Islet precursor cell (in vitro differentiated cells): ENCODE measurements around the gene PLK3.
"Not testable (repeated sequence)": the region's sequence is repeated elsewhere in the genome, so short reads cannot be mapped to it uniquely, and the experiment has no call there.

Experiments used
- DNase-seq: peaks from one replicate; pipeline ENCODE4 v3.0.0-alpha.2; 2018

The PLK3 gene

DNA sequence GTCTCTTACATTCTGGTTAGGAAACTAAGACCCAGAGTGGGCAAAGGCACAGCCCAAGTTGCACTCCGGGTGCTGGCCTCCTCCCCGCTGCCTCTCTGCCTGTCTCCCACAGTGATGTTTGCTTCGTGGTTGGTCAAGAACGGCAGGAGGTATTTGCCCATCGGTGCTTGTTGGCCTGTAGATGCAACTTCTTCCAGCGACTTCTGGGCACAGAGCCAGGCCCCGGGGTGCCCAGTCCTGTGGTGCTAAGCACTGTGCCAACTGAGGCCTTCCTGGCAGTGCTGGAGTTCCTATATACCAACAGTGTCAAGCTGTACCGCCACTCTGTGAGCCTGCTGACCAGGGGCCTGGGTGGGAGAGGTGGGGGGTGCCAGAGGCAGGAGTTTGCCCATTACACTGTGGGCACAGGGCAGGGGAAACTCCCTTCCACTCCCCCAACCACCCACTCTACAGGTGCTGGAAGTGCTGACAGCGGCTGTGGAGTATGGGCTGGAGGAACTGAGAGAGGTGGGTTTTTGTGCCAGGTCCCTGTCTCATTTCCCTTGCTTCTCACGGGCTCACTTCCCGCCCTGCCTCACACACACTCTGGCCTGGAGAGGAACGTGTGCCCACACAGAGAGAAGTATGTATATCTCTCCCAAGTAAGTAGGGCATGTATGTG, 10.1 kb downstream of the PLK3 start:
- DNase-seq, result no peak

DNA sequence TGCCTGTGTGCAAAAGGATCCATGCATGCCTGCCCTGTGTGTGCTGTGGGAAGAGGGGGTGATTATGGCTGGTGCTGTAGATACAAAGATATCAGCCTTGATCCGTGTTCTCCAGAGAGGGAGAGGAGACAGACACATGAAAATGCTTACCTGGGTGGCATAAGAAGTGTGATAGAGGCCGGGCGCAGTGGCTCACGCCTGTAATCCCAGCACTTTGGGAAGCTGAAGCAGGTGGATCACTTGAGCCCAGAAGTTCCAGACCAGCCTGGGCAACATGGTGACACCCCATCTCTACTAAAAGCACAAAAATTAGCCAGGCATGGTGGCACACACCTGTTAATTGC, 10.6 kb downstream of the PLK3 start:
- DNase-seq, result not testable (repeated sequence)

DNA sequence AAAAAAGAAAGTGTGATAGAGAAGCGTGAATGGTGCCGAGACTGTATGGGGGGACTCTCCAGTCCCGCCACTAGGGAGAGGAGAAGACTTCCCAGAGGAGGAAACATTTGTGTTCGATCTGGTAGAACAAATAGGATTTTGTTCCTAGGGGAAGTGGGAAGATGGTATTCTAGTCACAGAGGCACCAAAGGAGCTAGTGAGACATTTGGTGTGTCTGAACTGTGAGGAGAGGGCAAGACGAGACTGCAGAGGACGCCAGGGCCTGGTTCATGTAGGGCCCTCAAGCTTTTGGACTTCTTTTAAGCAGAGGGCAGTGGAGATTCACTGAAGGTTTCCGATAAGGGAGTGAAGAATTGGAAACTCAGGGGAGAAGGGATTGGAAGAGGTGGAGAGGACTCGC, 11.1 kb downstream of the PLK3 start:
- no peak for DNase-seq

DNA sequence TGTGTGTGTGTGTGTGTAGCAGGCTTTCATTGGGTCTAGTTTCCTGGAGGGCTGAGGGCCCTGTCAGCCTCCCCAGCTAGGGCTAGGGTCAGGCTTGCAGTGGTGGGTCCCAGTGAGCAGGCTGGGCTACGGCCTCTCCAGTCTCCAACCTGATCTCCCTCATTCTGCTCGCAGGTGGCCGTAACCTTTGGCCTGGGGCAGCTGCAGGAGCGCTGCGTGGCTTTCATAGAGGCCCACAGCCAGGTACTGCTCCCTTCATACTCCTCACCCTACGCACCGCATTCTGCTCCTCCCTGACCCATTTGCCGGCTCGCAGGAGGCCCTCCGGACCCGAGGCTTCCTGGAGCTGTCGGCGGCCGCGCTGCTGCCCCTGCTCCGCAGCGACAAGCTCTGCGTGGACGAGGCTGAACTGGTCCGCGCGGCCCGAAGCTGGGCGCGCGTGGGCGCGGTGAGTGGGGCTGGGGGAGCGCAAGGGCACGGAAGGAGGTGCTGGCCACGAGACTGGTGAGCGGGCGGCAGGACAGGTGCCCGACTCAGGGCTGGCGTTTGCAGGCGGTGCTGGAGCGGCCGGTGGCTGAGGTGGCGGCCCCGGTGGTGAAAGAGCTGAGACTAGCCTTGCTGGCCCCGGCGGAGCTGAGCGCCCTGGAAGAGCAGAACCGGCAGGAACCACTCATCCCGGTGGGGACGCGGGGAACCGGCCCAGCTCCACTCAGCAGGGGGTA, 12.8 kb downstream of the PLK3 start:
- peak; percentile 58 for DNase-seq

DNA sequence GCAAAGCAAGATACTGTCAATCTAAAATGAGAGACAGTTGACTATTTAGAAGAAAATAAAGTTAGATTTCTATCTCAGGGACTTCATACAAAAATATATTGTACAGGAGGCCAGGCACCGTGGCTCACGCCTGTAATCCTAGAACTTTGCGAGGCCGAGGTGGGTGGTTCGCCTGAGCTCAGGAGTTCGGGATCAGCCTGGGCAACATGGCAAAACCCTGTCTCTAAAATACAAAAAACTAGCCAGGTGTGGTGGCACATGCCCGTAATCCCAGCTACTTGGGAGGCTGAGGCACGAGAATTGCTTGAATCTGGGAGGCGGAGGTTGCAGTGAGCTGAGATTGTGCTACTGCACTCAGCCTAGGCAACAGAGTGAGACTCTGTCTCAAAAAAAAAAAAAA, 15.7 kb downstream of the PLK3 start:
- not testable (repeated sequence) for DNase-seq

DNA sequence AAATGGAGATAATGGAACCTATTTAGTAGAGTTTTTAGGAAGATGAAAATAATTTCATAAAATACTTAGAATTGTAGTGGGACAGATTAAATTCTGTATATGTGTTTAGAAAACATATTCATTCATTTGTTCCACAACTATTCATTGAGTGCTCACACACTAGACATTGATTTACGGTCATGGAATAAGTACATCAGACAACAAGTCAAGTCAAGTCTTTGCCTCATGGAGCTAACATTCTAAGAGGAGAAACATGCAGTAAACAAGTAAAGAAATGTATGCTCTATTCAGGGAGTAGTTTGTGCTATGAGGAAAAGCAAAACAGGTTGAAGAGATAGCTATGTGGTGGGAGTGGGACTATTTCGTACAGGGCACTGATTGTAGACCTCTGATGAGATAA, 17.1 kb downstream of the PLK3 start:
- no peak for DNase-seq

DNA sequence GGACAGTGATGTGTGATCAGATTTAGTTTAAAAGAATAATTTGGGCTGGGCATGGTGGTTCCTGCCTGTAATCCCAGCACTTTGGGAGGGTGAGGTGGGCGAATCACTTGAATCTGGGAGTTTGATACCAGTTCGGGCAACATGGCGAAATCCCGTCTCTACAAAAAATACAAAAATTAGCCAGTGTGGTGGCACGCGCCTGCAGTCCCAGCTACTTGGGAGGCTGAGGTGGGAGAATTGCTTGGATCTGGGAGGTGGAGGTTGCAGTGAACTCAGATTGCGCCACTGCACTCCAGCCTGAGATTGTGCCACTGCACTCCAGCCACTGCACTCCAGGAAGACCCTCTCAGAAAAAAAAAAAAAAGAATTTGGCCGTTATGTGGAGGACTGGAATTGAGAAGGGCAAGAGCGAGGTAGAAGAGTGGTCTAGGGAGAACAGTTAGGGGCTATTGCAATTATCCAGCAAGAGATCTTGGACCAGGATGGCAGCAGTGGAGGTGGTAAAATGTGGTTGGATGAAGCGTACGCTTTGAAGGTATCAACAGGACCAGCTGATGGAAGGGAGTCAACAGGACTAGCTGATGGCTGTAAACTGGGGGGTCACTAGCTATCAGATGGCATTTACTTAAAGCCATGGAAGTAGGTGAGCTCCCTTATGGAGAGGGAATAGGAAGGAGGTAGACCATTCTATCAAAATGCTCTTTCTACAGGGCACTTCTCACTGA, 17.8 kb downstream of the PLK3 start:
- no peak for DNase-seq

DNA sequence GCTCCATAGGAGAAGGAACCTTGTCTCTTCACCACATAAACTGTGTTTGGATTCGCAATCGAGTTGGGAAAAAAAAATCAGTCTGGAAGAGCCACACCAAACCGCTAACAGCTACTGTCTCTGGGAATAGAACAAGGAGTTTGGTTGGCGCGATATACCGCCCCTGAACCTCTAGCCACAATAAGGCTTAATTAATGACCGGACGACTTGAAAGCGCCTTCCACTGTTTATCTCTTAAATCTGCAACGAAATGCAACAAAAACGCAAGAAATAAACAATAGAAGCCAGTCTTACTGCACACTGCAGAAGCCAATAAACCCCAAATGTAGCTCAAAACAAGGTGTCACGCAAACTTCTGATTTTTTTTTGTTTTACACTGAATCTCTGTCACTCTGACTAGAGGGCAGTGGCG, 19.0 kb downstream of the PLK3 start:
- no peak for DNase-seq

DNA sequence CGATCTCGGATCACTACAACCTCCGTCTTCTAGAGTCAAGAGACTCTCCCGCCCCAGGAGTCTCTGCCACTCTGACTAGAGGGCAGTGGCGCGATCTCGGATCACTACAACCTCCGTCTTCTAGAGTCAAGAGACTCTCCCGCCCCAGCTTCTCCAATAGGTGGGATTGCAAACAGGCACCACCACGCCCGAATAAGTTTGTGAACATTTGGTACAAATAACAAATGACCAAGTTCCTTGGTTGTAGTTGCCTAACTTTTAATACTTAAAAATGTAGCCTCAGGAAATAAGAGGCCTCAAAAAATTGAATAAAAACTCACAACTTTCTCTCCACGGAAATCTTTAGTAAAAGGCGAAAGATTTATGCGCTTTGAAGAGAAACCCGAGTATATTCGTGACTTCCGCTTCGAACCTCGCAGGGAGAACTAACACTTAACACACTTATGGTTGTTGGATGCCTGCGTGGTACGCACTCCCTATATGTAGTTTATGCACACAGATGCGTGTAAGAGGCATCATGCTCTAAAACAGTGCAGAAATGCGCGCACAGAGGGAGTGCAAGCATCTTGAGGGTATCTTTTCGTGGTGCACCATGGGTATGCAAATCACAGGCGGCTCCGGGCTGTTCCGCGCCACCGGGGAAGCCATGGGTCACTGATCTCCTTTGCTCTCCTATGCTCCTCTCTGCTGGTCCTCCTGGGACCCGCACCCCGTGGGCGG, 19.6 kb downstream of the PLK3 start:
- peak; percentile 98 for DNase-seq

DNA sequence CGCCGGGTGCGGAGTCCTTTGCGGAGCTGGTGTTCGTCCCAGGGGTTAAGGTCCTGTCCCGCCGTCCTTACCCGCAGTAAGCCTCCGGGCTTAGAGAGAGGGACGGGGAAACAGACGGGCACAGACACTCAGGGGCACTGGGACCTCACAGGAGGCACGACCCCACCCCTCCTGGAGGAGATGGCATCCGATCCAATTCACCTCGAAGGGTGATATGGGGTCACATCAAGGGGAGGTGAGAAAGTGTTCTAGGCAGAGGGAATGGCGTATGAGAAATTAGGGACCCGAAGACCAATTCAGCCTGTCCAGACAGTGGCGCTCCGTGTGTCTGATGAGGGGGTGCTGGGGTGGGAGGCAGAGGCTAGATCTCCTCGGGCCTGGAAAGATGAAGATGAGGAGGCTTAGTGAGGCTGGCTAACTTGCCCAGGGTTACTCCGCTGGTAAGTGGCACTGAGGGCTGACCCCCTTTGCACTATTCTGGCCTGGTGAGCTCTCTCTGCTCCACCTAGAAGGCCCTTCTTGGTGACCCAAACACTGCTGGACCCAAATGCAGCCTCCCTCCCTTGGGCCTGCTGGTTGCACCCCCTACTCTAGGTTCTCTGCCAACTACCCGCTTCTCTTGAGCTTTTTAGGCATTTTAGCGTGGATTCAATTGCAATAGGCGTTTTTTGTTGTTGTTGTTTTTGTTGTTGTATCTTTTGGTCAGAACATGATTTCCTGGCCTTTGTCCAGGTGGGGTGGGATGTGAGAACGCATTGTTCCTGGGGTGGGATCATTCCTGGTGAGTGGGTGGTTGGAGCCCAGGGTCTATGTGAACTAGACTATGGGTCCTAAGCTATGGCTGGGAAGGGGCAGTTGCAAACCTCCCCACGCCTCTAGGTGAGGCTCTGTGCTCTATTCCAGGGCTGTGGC, 20.4 kb downstream of the PLK3 start:
- DNase-seq, result no peak

DNA sequence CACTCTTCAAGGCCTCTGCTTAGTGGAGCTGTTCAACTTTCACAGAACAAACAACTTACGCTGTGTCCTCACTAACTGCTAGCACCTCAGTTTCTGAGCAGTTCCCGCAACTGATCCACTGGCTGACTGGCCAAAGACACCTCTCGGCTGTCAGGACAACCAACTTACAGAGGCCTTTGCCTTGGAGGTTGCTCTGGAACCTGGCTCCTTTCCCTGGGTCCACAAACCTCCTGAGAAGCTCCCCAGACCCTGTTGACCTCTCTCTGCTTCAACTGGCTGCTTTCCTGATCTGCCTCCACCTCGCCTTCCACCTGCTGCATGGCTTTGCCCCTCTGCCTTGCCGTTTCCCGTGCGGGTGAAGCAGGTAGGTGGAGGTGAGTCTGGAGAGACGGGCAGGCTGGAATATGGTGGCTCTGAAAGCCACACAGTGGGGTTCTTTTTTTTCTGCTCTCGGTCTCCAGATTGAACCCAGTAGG, 21.1 kb downstream of the PLK3 start:
- DNase-seq, result no peak

DNA sequence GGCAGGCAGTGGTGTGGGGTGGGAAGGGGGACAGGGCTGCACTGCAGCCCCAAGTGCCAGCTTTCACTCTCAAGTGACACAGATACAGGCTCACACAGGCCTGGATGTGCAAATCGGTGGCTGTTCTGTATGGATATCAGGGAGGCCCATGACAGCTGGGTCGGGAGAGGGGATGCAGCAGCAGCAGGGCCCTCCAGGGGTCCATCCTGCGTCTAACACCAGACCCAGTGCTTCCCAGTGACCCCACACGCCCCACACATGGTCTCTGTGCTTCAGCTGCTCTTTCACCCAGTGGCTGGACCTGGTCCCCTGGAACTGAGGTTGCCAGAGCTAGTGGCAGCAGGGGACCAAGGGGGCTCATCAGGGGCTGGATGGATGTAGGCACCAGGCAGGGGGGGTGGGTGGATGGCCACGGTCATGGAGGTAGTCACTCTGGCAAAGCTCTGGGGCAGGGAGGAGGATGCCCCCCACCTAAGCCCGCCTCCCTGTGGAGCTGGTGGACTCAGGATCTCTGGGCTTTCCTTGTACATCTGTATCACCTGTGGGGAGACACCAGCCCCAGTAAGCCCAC, 22.0 kb downstream of the PLK3 start:
- no peak for DNase-seq

DNA sequence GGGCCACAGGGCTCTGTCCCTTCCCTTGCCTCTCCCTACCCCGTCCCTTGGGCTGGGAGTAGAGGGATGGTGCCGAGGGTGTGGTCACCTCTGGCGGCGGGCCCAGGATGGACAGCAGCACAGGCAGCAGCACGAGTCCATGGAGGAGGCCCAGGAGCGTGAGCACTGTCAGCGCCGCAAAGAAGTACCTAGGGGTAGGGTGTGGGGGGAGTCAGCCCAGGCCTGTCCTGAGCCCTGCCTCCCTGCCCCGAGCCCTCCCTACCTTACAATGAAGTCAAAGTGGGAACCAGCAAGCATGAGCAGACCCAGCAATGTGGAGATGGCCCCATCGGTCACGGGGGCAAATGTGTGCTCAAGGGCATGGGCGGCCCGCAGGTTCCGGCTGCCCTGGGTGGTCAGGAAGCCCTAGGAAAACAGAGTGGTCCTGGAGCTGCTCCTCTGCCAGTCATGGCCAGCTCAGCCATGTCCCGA, 22.8 kb downstream of the PLK3 start:
- DNase-seq, result peak; percentile 35

DNA sequence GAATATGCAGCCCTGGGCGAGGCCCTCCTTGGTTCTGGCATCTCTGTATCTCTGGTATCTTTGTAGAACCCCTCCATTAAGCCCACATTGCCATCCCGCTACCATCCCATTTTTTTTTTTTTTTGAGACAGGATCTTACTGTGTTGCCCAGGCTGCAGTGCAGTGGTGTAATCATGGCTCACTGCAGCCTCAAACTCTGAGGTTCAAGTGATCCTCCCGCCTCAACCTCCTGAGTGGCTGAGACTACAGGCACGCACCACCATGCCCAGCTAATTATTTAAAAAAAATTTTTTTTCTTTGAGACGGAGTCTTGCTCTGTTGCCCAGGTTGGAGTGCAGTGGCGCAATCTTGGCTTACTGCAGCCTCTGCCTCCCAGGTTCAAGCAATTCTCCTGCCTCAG, 24.2 kb downstream of the PLK3 start:
- not testable (repeated sequence) for DNase-seq

DNA sequence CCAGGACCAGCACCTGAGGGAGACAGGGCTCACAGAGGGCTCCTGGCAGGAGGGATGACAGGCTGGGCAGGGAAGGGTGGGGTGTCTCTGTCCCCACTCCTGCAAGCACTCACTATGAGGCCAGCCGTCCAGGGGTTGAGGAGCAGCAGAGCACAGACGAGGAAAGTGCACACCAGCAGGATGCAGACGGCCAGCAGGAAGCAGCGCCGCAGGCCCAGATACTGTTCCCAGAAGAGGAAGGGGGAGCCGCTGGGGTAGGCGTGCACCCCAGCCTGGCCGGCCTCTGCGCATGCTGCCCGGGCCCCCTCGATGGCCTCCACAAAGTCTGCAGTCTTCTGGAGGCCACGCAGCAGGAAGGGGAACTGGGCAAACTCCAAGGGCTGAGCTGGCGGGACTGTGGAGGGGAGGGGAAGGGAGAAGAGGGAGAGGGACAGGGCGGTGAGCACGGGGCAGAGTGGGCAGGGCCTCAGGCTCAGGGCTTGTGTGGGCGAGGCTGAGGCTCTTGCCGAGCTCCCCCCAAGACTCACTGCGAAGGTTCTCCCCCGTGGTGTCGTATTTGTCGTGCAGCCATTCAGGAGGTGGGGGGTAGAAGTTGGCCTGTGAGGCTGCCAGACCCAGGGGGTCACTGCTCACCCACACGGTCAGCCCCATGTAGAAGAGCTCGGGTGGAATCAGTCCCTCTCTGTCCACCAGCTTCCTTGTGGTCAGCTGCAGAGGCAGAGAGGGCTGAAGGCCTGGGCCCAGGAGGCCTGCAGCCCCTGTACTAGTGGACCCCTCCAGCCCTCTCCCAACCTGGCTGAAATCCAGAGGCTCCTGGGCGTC, 26.4 kb downstream of the PLK3 start:
- no peak for DNase-seq

DNA sequence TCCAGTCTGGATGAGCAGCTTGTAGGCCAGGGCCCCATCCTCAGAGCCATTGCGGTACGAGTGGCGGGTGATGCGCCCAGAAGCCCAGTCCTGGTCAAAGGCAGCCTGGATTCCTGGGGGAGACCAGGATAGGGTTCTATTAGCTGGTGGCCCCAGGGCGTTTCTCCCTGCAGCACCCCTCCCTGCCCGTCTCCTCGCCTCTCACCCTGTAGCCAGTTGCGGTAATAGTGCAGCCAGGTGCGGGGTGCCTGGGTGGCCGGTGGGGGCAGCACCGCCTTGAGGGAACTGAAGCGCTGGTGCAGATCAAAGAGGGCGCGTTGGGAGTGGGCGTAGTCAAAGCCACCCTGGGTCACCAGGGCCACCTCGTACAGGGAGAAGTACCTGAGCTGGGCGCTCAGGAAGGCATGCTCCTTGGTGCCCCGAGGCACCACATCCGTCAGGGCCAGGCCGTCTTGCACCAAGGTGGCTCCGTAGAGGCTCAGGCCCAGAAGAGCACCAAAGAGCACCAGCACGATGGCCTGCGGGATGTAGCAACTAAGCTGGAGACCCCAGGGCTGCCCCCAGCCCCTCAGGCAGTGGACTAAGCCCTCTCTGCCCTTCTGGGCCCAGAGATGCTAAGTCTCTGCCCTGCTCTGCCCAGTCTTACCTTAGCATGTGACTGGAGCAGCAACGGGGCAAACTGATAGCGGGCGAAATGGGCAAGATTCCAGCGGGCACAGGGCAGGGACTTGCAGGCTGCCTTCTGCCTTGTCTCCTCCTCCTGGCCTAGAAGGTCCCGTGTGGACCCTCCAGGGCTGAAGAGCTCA, 27.2 kb downstream of the PLK3 start:
- DNase-seq, result no peak

DNA sequence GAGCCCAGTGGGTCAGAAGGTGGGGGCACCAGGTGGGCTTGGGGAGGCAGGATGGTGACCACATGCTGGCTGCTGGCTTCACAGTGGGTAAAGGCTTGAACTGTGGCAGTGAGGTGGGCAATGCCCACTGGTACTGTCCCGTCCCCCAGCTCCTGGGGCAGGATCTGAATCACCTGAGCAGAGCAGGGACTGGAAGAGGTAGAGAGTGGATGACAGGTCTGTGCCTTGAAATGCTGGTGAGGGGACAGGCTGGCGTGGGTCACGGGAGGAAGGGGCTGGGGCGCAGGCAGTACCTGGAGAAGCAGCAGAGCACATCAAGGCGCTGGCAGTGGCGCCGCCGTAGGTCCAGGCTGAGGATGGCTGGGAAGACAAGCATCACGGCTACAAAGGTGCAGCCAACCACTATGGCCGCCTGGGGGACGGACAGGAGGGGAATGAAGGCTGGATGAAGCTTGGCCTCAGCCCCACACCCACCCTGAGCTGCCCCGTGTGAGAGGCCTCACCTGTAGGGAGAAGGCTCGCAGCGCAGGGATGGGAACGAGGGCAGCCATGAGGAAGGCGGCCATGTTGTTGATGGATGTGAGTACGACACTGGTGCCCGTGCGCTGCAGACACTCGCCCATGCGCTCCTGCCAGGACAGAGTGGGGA, 27.9 kb downstream of the PLK3 start:
- DNase-seq, result peak; percentile 48

DNA sequence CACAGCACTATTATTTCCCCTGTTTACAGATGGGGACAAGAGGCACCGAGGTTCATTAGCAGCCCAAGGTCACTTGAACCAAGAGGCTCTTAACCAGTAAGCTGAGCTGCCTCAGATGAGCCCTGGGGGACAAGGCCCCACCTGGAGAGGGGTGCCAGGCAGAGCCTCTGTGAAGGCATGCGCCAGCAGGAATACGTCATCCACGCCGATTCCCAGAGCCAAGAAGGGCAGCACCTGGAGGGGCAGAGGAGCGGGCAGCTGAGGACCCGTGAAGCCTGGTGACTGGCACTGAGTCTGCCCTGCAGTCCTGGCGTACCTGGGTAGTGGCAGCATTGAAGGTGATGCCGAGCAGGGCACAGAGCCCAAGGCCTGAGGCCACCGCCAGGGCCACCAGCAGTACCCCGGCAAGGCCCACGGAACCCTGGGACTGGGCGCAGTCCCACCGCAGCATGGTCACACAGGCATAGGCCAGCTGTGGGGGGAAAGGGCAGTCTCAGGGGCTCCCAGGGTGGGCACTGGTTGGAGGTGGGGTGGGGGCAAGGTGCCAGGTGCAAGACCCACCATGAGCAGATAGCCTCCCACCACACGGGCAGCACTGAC, 28.8 kb downstream of the PLK3 start:
- peak; percentile 39 for DNase-seq
